ENCODE results near the gene ISG15.
"Not testable (repeated sequence)": the region's sequence is repeated elsewhere in the genome, so short reads cannot be mapped to it uniquely, and the experiment has no call there.

ISG15 gene

DNA sequence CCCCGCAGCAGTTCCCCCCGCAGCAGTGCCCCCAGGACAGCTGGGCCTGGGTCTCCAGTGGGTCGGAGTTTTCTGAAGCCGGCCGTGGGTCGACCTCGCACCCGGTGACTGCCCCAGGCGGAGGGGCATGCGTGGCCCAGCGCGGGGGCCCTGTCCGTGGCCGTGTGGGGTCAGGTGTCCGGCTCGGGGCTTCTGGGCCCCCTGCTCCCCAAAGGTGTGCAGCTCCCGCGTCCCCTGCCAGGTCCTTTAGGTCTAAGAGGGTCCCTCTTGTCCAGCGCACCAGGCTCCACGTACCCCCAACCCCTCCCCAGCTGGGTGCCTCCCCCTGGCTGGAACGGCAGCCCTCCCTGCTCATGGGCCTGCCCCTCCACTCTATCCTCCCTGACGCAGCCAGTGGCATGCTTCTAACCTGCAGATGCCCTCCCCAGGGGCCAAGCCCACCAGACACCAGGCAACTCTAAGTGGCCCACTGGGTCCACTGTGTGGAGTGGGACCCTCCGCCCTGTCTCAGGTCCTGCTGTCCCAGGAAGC lies 7.5 kb upstream of the ISG15 start:
- no peak for DNase-seq (ENCODE audit: low read depth)
- TF ChIP-seq, protein P1, sequence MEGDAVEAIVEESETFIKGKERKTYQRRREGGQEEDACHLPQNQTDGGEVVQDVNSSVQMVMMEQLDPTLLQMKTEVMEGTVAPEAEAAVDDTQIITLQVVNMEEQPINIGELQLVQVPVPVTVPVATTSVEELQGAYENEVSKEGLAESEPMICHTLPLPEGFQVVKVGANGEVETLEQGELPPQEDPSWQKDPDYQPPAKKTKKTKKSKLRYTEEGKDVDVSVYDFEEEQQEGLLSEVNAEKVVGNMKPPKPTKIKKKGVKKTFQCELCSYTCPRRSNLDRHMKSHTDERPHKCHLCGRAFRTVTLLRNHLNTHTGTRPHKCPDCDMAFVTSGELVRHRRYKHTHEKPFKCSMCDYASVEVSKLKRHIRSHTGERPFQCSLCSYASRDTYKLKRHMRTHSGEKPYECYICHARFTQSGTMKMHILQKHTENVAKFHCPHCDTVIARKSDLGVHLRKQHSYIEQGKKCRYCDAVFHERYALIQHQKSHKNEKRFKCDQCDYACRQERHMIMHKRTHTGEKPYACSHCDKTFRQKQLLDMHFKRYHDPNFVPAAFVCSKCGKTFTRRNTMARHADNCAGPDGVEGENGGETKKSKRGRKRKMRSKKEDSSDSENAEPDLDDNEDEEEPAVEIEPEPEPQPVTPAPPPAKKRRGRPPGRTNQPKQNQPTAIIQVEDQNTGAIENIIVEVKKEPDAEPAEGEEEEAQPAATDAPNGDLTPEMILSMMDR (IDR thresholded peaks at IDR 0.05; ENCODE audit: control insufficient read depth, insufficient read depth, low read depth, low read length, missing control alignments), result no peak
- H3K4me3 ChIP-seq (ENCODE audit: control insufficient read depth, low read depth, low read length), result no peak overlapping the region

DNA sequence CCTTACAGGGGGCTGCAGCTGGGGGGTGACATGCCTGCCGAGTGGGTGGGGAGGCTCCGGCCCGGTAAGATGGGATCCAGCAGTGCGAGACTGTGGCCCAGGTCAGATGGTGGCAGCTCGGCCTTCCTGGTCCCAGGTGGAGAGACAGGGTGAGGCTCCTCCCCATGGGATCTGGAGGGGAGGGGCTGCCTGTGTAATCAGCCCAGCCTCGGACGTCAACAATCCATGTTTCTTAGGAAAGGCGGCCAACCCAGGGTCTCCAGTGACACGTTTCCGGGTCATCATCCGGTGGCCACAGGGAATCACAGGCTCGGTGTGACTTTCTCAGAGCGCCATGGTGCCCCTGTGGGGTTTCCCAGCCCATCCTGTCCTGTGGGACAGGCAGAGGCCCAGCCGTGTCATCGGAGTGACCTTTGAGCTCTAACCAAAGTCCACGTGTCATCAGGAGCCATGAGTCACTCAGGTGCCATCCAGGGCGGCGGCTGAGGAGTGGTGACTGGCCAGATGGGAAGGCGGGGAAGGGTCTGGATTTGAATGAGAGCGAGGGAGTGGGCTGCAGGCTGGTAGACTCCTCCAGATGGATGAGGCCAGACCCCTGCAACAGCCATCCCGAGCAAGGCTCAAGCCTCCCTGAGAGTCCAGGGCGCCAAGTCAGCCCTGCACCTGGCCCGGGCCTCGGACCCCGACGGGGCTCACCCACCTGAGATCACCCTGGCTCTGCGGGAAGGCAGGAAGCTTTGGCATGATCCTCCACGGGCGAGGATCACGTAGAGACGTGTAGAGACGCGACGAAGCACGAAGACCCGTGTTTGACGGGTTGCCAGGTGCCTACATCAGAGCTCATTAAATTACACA lies 6.8 kb upstream of the ISG15 start:
- no peak for DNase-seq (ENCODE audit: low read depth)
- no peak overlapping the region for H3K4me3 ChIP-seq (ENCODE audit: control insufficient read depth, low read depth, low read length)
- TF ChIP-seq, protein P1 (IDR thresholded peaks at IDR 0.05; ENCODE audit: control insufficient read depth, insufficient read depth, low read depth, low read length, missing control alignments), result no peak

DNA sequence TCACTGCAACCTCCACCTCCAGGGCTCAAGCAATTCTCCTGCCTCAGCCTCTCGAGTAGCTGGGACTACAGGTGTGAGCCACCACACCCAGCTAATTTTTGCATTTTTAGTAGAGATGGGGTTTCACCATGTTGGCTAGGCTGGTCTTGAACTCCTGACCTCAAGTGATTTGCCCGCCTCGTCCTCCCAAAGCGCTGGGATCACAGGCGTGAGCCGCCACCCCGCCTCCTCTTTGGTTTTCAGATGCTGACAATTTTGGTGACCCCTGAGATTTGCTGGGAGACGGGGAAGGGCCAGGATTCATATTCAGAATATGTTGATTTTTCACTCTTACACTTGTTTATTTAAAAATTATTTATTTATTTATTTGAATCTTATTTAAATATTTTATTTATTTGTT lies 3.2 kb upstream of the ISG15 start:
- not testable (repeated sequence) for DNase-seq (ENCODE audit: low read depth); H3K4me3 ChIP-seq (ENCODE audit: control insufficient read depth, low read depth, low read length)

DNA sequence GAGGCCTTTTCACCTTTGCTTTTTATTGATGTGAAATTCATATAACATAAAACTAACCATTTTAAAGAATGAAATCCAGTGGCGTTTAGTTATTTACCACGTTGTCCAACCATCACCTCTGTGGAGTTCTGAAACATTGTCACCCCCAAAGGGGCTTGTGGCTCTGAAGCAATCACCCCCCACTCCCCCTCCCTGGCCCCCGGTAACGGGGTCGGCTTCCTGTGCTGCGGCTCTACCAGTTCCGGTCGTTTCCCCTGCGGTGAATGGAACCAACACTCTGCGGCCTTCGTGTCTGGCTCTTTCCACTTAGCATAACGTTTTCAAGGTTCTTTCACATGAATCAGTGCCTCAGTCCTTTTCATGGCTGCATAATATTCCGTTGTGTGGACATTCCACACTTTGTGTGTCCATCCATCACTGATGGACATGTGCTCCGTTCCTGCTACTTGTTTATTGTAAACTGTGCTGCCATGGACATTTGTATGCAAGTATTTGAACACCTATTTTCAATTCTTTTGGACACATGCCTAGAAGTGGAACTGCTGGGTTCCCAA lies 1.8 kb upstream of the ISG15 start:
- H3K4me3 ChIP-seq (ENCODE audit: control insufficient read depth, low read depth, low read length), result no peak overlapping the region
- TF ChIP-seq, protein P1 (IDR thresholded peaks at IDR 0.05; ENCODE audit: control insufficient read depth, insufficient read depth, low read depth, low read length, missing control alignments), result no peak
- DNase-seq (ENCODE audit: low read depth), result no peak

DNA sequence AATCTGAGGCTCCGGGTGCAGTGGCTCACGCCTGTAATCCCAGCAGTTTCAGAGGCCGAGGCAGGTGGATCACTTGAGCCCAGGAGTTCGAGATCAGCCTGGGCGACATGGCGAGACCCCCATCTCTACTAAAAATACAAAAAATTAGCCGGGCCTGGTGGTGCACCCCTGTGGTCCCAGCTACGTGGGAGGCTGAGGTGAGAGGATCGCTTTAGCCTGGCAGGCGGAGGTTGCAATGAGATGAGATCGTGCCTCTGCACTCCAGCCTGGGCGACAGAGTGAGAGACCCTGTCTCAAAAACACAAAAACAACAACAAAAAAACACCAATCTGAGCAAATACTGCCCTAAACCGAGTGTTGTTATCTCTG lies 577 bp upstream of the ISG15 start:
- DNase-seq (ENCODE audit: low read depth), result not testable (repeated sequence)

DNA sequence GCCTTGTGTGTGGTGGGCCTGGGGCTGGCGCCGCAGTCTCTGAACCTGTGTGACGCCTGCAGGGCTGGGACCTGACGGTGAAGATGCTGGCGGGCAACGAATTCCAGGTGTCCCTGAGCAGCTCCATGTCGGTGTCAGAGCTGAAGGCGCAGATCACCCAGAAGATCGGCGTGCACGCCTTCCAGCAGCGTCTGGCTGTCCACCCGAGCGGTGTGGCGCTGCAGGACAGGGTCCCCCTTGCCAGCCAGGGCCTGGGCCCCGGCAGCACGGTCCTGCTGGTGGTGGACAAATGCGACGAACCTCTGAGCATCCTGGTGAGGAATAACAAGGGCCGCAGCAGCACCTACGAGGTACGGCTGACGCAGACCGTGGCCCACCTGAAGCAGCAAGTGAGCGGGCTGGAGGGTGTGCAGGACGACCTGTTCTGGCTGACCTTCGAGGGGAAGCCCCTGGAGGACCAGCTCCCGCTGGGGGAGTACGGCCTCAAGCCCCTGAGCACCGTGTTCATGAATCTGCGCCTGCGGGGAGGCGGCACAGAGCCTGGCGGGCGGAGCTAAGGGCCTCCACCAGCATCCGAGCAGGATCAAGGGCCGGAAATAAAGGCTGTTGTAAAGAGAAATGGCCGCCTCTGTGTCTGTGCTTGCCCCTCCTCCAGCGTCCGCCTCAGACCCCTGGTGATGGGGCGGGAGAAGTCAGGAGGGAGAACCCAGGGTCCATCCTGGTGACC lies 788 bp downstream of the ISG15 start:
- H3K4me3 ChIP-seq (ENCODE audit: control insufficient read depth, low read depth, low read length), result peak overlapping the region; percentile 59
- no peak for DNase-seq (ENCODE audit: low read depth)
- TF ChIP-seq, protein P1 (IDR thresholded peaks at IDR 0.05; ENCODE audit: control insufficient read depth, insufficient read depth, low read depth, low read length, missing control alignments), result no peak

More for the DNA sequence above, 577 bp upstream of the ISG15 start:
- H3K4me3 ChIP-seq (ENCODE audit: control insufficient read depth, low read depth, low read length), result peak overlapping the region; percentile 59

DNA sequence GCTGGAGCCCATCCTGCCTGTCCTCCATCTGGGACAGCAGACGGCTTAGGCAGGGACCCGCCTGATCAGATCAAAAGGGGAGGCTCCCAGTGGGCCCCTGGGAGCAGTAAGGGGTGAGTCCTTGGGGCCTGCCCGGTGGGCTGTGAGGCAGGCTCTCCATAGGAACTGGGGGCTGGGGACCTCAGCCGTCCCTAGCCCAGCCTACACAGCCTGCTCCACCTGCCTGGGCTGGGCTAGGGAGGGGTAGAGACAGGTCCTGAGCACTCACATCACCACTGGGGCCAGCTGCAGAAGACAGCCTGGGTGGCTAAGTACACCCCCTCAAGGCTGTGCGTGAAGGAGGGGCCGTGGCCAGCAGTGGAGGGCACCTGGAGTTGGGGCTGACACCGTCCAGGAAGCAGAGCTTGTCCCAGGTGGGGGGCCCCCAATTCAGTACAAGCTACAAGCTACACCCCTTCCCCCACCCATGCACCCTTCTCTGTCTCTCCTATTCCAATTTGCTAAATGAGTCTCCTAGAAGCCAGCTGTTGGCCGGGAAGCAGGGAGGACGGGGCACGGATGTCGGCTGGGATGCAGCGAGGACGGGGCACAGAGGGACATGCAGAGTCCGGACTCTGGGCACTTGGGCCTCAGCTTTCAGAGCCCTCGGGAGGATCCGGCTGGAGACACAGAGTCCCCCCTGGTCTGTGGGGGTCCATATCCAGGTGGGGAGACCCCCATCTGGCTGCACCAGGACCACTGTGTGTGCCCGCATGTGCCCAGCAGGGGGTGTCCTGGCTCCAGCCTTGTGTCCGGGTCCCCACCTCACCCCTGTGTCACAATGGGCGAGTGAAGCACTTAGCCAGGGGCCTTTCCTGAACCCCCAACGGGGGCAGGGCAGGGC lies 1.7 kb downstream of the ISG15 start:
- no peak for DNase-seq (ENCODE audit: low read depth)
- no peak overlapping the region for H3K4me3 ChIP-seq (ENCODE audit: control insufficient read depth, low read depth, low read length)
- TF ChIP-seq, protein P1 (IDR thresholded peaks at IDR 0.05; ENCODE audit: control insufficient read depth, insufficient read depth, low read depth, low read length, missing control alignments), result peak; percentile 43

DNA sequence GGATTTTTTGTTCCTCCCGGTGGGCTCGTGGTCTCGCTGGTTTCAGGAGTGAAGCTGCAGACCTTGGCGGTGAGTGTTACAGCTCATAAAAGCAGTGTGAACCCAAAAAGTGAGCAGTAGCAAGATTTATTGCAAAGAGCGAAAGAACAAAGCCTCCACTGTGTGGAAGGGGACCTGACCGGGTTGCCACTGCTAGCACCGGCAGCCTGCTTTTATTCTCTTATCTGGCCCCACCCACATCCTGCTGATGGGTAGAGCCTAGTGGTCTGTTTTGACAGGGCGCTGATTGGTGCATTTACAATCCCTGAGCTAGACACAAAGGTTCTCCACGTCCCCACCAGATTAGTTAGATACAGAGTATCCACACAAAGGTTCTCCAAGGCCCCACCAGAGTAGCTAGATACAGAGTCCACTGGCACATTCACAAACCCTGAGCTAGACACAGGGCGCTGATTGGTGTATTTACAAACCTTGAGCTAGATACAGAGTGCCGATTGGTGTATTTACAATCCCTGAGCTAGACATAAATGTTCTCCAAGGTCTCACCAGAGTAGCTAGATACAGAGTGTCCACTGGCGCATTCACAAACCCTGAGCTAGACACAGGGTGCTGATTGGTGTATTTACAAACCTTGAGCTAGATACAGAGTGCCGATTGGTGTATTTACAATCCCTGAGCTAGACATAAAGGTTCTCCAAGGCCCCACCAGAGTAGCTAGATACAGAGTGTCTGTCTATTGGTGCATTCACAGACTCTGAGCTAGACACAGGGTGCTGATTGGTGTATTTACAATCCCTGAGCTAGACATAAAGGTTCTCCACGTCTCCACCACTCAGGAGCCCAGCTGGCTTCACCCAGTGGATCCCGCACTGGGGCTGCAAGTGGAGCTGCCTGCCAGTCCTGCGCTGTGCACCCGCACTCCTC lies 4.4 kb downstream of the ISG15 start:
- H3K4me3 ChIP-seq (ENCODE audit: control insufficient read depth, low read depth, low read length); DNase-seq (ENCODE audit: low read depth): not testable (repeated sequence)

DNA sequence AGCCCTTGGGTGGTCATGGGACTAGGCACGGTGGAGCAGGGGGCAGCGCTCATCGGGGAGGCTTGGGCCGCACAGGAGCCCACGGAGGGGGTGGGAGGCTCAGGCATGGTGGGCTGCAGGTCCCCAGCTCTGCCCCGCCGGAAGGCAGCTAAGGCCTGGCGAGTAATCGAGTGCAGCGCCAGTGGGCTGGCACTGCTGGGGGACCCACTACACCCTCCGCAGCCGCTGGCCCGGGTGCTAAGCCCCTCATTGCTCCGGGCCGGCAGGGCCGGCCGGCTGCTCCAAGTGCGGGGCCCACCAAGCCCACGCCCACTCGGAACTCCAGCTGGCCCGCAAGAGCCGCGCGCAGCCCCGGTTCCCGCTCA lies 5.0 kb downstream of the ISG15 start:
- not testable (repeated sequence) for H3K4me3 ChIP-seq (ENCODE audit: control insufficient read depth, low read depth, low read length); DNase-seq (ENCODE audit: low read depth)
